ENCODE results near the gene MAP2K2.

The MAP2K2 gene

DNA sequence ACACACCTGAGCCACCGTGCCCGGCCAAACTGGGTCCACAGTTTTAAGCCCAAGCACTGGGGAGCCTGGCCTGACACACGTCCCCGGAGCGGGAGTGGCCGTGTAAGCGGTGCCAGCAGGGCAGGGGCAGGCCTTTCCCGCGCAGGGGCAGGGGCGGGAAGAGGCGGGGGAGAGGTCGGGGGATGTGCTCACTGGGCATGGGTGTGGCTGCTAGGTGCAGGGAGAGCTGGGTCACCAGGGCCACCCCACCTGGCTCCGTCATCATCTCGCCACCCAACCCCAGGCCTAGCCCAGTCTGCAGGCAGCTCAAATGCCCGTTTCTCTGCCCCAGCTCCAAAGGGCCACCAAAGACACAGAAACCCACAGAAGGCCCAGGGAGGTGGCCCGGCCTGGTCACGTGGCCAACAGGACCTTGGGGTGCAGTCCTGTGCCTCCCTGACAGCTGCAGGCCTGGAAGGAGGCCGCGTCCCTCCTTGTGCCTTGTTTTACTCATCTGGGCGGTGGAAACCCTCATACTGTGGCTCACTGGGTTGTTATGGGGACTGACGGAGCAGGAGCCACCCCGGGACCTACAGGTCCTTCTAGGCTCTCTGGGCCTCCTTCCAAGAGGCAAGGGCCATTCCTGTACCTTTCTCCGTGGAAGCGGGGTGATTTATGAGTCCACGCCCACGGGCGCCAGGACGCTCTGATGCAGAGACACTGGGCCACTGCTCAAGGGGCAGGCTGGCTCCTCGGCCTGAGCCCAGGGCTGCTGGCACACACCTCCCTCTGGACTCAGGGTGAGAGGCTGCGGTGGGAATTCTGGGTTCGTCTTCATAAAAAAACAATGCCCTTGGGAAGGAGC is 27.7 kb downstream of the MAP2K2 start:
- Histone ChIP-seq H2BK15ac (replicated peaks; ENCODE audit: low read depth) (no peak overlapping the region), H3K79me2 (ENCODE audit: control insufficient read depth, insufficient read depth, low read length) (no peaks in the 10 kb centered on the region), H3K36me3 (ENCODE audit: control insufficient read depth, insufficient read depth, low read length) (peaks cover 6% of the 10 kb centered on the region), H2AK5ac (ENCODE audit: low read length) (no peak overlapping the region), H3K79me1 (ENCODE audit: low read length) (no peaks in the 10 kb centered on the region), H3K4me1 (ENCODE audit: control insufficient read depth, low read depth, low read length) (no peaks in the 10 kb centered on the region), H3K18ac (ENCODE audit: low read length) (no peak overlapping the region), H3K27ac (ENCODE audit: low read depth, low read length) (no peak overlapping the region), H3K56ac (ENCODE audit: low read length) (no peak overlapping the region), H3K9ac (ENCODE audit: low read length) (no peak overlapping the region), H3K23ac (ENCODE audit: low read length) (no peak overlapping the region), H3K27me3 (ENCODE audit: insufficient read depth, low read length, poor library complexity) (no peaks in the 10 kb centered on the region), H3K4ac (ENCODE audit: low read depth, low read length) (no peak overlapping the region), H4K5ac (ENCODE audit: low read length) (no peak overlapping the region), H2BK120ac (ENCODE audit: low read depth, low read length) (no peak overlapping the region), H3K4me2 (ENCODE audit: low read length) (no peak overlapping the region), H4K8ac (ENCODE audit: low read depth, low read length) (no peak overlapping the region), H2BK5ac (ENCODE audit: low read length) (no peak overlapping the region), H3K4me3 (ENCODE audit: low read length) (no peak overlapping the region)
- no peak for DNase-seq
- no CpG with 5 or more reads among the region's 31 CpGs for WGBS (ENCODE audit: extremely low coverage, insufficient coverage, low lambda C conversion rate)

DNA sequence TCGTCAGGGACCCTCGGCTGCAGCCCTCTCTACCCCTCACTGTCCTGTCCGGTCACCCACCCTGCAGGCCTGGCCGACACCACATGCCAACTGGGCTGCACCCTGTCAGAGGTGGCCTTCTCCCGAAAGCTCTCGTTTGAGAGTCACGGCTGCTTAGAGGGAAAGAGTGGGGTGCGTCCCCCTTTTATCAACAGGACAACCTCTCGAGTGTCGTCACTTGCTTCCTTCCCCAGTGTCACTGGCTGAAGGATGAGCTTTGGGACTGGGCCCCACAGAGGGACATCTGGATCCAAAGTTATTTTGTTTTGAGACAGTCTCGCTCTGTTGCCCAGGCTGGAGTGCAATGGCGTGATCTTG is 28.5 kb downstream of the MAP2K2 start:
- no CpG with 5 or more reads among the region's 12 CpGs for WGBS (ENCODE audit: extremely low coverage, insufficient coverage, low lambda C conversion rate)
- Histone ChIP-seq H3K9ac (ENCODE audit: low read length) (no peak overlapping the region), H3K27ac (ENCODE audit: low read depth, low read length) (no peak overlapping the region), H3K4me1 (ENCODE audit: control insufficient read depth, low read depth, low read length) (no peaks in the 10 kb centered on the region), H3K23ac (ENCODE audit: low read length) (no peak overlapping the region), H3K56ac (ENCODE audit: low read length) (no peak overlapping the region), H3K79me1 (ENCODE audit: low read length) (no peaks in the 10 kb centered on the region), H4K8ac (ENCODE audit: low read depth, low read length) (no peak overlapping the region), H3K4me3 (ENCODE audit: low read length) (no peak overlapping the region), H2BK15ac (replicated peaks; ENCODE audit: low read depth) (no peak overlapping the region), H3K27me3 (ENCODE audit: insufficient read depth, low read length, poor library complexity) (no peaks in the 10 kb centered on the region), H2BK120ac (ENCODE audit: low read depth, low read length) (no peak overlapping the region), H2AK5ac (ENCODE audit: low read length) (no peak overlapping the region), H3K79me2 (ENCODE audit: control insufficient read depth, insufficient read depth, low read length) (no peaks in the 10 kb centered on the region), H2BK5ac (ENCODE audit: low read length) (no peak overlapping the region), H4K5ac (ENCODE audit: low read length) (no peak overlapping the region), H3K4me2 (ENCODE audit: low read length) (no peak overlapping the region), H3K4ac (ENCODE audit: low read depth, low read length) (no peak overlapping the region), H3K36me3 (ENCODE audit: control insufficient read depth, insufficient read depth, low read length) (peaks cover 5% of the 10 kb centered on the region), H3K18ac (ENCODE audit: low read length) (no peak overlapping the region)
- no peak for DNase-seq

DNA sequence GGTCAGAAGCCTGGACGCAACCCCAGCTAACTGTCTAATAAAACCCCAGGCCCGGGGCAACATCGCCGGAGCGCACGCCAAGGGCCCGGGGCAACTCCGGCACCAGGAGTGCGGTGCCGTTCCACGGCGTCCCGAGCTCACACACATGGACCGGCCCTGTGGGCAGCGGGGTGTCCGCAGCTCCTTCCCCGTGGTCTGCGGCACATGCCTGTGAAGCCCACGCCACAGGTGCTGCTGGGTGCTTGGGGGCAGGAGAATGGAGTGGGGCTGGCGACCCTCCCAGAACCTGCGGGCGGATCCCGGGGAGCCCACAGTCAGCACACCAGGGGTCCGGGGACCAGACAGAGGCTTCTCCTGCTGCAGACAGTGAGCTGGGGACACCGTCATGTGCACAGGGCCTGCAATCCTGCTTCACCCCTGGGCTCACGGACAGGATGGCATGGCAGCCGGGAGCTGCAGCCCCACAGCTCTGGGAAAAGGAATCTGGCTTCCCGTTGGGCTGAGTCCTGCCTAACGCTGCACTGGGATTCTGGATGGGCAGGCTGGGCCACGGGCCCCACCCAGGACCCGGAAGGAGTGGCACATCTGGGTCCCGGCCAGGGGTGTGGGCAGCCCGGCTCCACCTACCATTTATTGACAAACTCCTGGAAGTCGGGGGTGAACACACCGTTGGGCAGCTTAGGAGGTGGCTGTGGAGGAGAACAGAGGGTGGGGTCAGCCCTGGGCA is 29.0 kb downstream of the MAP2K2 start:
- no peak overlapping the region for H2AK5ac ChIP-seq (ENCODE audit: low read length)
- no peak overlapping the region for H2BK15ac ChIP-seq (replicated peaks; ENCODE audit: low read depth)
- H3K18ac ChIP-seq (ENCODE audit: low read length) = no peak overlapping the region
- no peaks in the 10 kb centered on the region for H3K79me2 ChIP-seq (ENCODE audit: control insufficient read depth, insufficient read depth, low read length)
- no peak overlapping the region for H3K27ac ChIP-seq (ENCODE audit: low read depth, low read length)
- H2BK5ac ChIP-seq (ENCODE audit: low read length) = no peak overlapping the region
- no peak overlapping the region for H3K4me3 ChIP-seq (ENCODE audit: low read length)
- no peak overlapping the region for H3K23ac ChIP-seq (ENCODE audit: low read length)
- H4K8ac ChIP-seq (ENCODE audit: low read depth, low read length) = no peak overlapping the region
- no peak overlapping the region for H3K56ac ChIP-seq (ENCODE audit: low read length)
- DNase-seq = no peak
- H4K5ac ChIP-seq (ENCODE audit: low read length) = no peak overlapping the region
- no peak overlapping the region for H3K9ac ChIP-seq (ENCODE audit: low read length)
- H3K4me1 ChIP-seq (ENCODE audit: control insufficient read depth, low read depth, low read length) = no peaks in the 10 kb centered on the region
- WGBS (ENCODE audit: extremely low coverage, insufficient coverage, low lambda C conversion rate) = no CpG with 5 or more reads among the region's 35 CpGs
- no peak overlapping the region for H2BK120ac ChIP-seq (ENCODE audit: low read depth, low read length)
- no peaks in the 10 kb centered on the region for H3K27me3 ChIP-seq (ENCODE audit: insufficient read depth, low read length, poor library complexity)
- H3K4me2 ChIP-seq (ENCODE audit: low read length) = no peak overlapping the region
- H3K4ac ChIP-seq (ENCODE audit: low read depth, low read length) = no peak overlapping the region
- peaks cover 5% of the 10 kb centered on the region for H3K36me3 ChIP-seq (ENCODE audit: control insufficient read depth, insufficient read depth, low read length)
- H3K79me1 ChIP-seq (ENCODE audit: low read length) = no peaks in the 10 kb centered on the region

GRCh38 chr19:4094291-4094690 is 29.6 kb downstream of the MAP2K2 start:
- Histone ChIP-seq H3K4me2 (ENCODE audit: low read length) (no peak overlapping the region), H3K23ac (ENCODE audit: low read length) (no peak overlapping the region), H3K79me2 (ENCODE audit: control insufficient read depth, insufficient read depth, low read length) (no peaks in the 10 kb centered on the region), H2AK5ac (ENCODE audit: low read length) (no peak overlapping the region), H3K4me3 (ENCODE audit: low read length) (no peak overlapping the region), H2BK120ac (ENCODE audit: low read depth, low read length) (no peak overlapping the region), H3K4ac (ENCODE audit: low read depth, low read length) (no peak overlapping the region), H2BK15ac (replicated peaks; ENCODE audit: low read depth) (no peak overlapping the region), H3K27me3 (ENCODE audit: insufficient read depth, low read length, poor library complexity) (no peaks in the 10 kb centered on the region), H2BK5ac (ENCODE audit: low read length) (no peak overlapping the region), H3K36me3 (ENCODE audit: control insufficient read depth, insufficient read depth, low read length) (peaks cover 7% of the 10 kb centered on the region), H4K8ac (ENCODE audit: low read depth, low read length) (no peak overlapping the region), H3K27ac (ENCODE audit: low read depth, low read length) (no peak overlapping the region), H3K79me1 (ENCODE audit: low read length) (no peaks in the 10 kb centered on the region), H3K9ac (ENCODE audit: low read length) (no peak overlapping the region), H3K18ac (ENCODE audit: low read length) (no peak overlapping the region), H3K56ac (ENCODE audit: low read length) (no peak overlapping the region), H3K4me1 (ENCODE audit: control insufficient read depth, low read depth, low read length) (no peaks in the 10 kb centered on the region), H4K5ac (ENCODE audit: low read length) (no peak overlapping the region)
- WGBS (ENCODE audit: extremely low coverage, insufficient coverage, low lambda C conversion rate) = no CpG with 5 or more reads among the region's 19 CpGs
- DNase-seq = no peak

DNA sequence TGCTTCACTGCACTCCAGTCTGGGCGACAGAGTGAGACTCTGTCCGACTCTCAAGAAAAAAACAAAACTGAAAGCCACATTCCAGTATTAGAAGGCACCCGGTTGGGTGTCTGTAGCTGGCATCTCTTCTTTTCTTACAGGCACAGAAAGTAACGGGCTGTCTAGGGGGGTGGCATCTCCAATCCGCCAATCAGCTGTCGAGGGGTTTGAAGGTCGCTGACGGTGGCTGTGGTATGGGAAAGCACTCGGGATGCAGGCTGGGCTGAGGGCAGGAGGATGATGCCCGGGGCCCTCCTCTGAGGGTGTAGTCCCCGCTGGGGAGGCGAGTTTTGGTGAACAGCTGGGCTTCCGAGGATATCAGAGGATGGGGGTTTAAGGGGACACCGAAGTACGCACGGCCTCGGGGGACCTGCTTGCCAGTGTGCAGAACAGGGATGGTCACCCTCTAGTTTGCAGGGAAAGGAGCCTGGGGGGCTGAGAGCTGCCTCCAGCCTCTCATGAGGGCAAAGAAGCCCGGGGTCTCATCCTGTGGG is 30.2 kb downstream of the MAP2K2 start:
- WGBS (ENCODE audit: extremely low coverage, insufficient coverage, low lambda C conversion rate) = no CpG with 5 or more reads among the region's 18 CpGs

More for the DNA sequence above, 30.2 kb downstream of the MAP2K2 start:
- Histone ChIP-seq H3K27me3 (ENCODE audit: insufficient read depth, low read length, poor library complexity) (no peaks in the 10 kb centered on the region), H3K36me3 (ENCODE audit: control insufficient read depth, insufficient read depth, low read length) (peaks cover 4% of the 10 kb centered on the region), H2BK120ac (ENCODE audit: low read depth, low read length) (no peak overlapping the region), H3K18ac (ENCODE audit: low read length) (no peak overlapping the region), H2AK5ac (ENCODE audit: low read length) (no peak overlapping the region), H3K23ac (ENCODE audit: low read length) (no peak overlapping the region), H3K4ac (ENCODE audit: low read depth, low read length) (no peak overlapping the region), H4K5ac (ENCODE audit: low read length) (no peak overlapping the region), H2BK15ac (replicated peaks; ENCODE audit: low read depth) (no peak overlapping the region), H3K56ac (ENCODE audit: low read length) (no peak overlapping the region), H3K9ac (ENCODE audit: low read length) (no peak overlapping the region), H3K4me1 (ENCODE audit: control insufficient read depth, low read depth, low read length) (no peaks in the 10 kb centered on the region), H3K79me2 (ENCODE audit: control insufficient read depth, insufficient read depth, low read length) (no peaks in the 10 kb centered on the region), H3K4me2 (ENCODE audit: low read length) (no peak overlapping the region), H3K4me3 (ENCODE audit: low read length) (no peak overlapping the region), H4K8ac (ENCODE audit: low read depth, low read length) (no peak overlapping the region), H3K27ac (ENCODE audit: low read depth, low read length) (no peak overlapping the region), H2BK5ac (ENCODE audit: low read length) (no peak overlapping the region), H3K79me1 (ENCODE audit: low read length) (no peaks in the 10 kb centered on the region)
- no peak for DNase-seq

Data from mesendoderm (in vitro differentiated cells).